Breast epithelium (tissue), 3 donors: ENCODE measurements around the gene PCDH9.

ENCODE experiments used
- CTCF ChIP-seq, 3 donors: fragments of 450-650 bp; IDR thresholded peaks; one replicate each; pipeline ENCODE4 v1.5.1; 2016 to 2017; ENCODE audit warnings: antibody characterized with exemption in 3 of 3, mild to moderate bottlenecking in 3 of 3, moderate library complexity in 3 of 3
- POLR2A ChIP-seq: fragments of 450-650 bp; IDR thresholded peaks from one replicate; pipeline ENCODE4 v1.6.1; 2016; ENCODE audit warnings: antibody characterized with exemption, mild to moderate bottlenecking, moderate library complexity

GRCh38 chr13:66503890-66504289, 726.2 kb downstream of the PCDH9 start:
- no peak for TF ChIP-seq CTCF (IDR thresholded peaks at IDR 0.05)
- TF ChIP-seq POLR2A: no peak
